Gastroesophageal sphincter (tissue), 3 donors: ENCODE results near the gene DACH1.

ENCODE experiments used
- CTCF ChIP-seq, 4 experiments: fragments of 200-600 bp in 2 of 4; fragments of 450-650 bp in 2 of 4; sonication (generic) in 1 of 4; IDR thresholded peaks; one replicate each; pipeline ENCODE4 v1.5.1; 2017 to 2019; ENCODE audit warnings: antibody characterized with exemption in 4 of 4, mild to moderate bottlenecking in 2 of 4, moderate library complexity in 2 of 4
- POLR2A ChIP-seq, 2 donors: fragments of 450-650 bp; IDR thresholded peaks; one replicate each; pipeline ENCODE4 v1.6.1; 2017; ENCODE audit warnings: antibody characterized with exemption in 2 of 2, mild to moderate bottlenecking in 2 of 2, moderate library complexity in 1 of 2
- POLR2AphosphoS5 ChIP-seq: sonication (generic); formaldehyde crosslinking; IDR thresholded peaks from one replicate; pipeline ENCODE4 v1.6.1; 2017; ENCODE audit warnings: antibody characterized with exemption

- no peak for TF ChIP-seq POLR2A (IDR thresholded peaks at IDR 0.05)
- no peak for TF ChIP-seq POLR2AphosphoS5
- TF ChIP-seq CTCF (IDR thresholded peaks at IDR 0.05): no peak
Observed at GRCh38 chr13:71727042-71727441, 140.0 kb downstream of the DACH1 start.
